ENCODE results near the gene MACROH2A2. TPM values are rescaled to one million over a fixed set of nuclear protein-coding genes. Genes with fewer than 3 reads are reported as not detected.

MACROH2A2 gene
- polyA plus RNA-seq, 1 experiment = 2.7 TPM

GRCh38 chr10:70085975-70086613 is 33.4 kb downstream of the MACROH2A2 start:
- CTCF ChIA-PET = no interaction called here
- H3K27me3 ChIP-seq (ENCODE audit: control insufficient read depth, insufficient read depth, low read length) = no peaks in the 10 kb centered on the region

GRCh38 chr10:70087616-70088307 is 35.1 kb downstream of the MACROH2A2 start:
- Histone ChIP-seq H3K36me3 (ENCODE audit: control insufficient read depth, insufficient read depth, low read length) (no peaks in the 10 kb centered on the region), H3K4me3 (ENCODE audit: low read depth, low read length) (no peak overlapping the region), H3K27me3 (ENCODE audit: control insufficient read depth, insufficient read depth, low read length) (no peaks in the 10 kb centered on the region)
- no peak for TF ChIP-seq CTCF (IDR thresholded peaks at IDR 0.05; ENCODE audit: insufficient read depth, low read depth, low read length)
- CTCF ChIA-PET = no interaction called here
- no peak for DNase-seq (ENCODE audit: low read depth)
- POLR2A ChIA-PET = no interaction called here

More at GRCh38 chr10:70085975-70086613, 33.4 kb downstream of the MACROH2A2 start:
- no peak overlapping the region for H3K4me3 ChIP-seq (ENCODE audit: low read depth, low read length)
- TF ChIP-seq CTCF (IDR thresholded peaks at IDR 0.05; ENCODE audit: insufficient read depth, low read depth, low read length) = no peak
- no peak for DNase-seq (ENCODE audit: low read depth)
- POLR2A ChIA-PET = no interaction called here
- no peaks in the 10 kb centered on the region for H3K36me3 ChIP-seq (ENCODE audit: control insufficient read depth, insufficient read depth, low read length)

DNA sequence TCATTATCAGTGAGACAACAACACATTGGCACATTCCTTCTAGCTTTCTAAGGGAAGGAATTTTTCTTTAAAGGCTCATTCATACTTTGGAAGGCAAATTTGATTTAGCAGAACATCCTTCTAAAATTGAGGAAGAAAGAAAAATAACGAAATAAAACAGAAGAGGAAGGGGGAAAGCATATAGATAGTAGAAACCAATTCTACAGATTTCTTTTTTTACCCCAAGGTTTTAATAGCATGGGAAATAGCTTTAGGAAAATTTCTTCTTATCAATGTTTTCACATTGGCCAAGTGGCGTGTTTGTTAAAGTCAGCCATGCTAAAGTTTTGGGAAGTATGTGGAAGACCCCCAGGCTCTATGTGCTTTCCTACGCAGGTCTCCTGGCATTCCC is 35.7 kb downstream of the MACROH2A2 start:
- ChIA-PET CTCF (no interaction called here), POLR2A (no interaction called here)
- no peak for DNase-seq (ENCODE audit: low read depth)
- Histone ChIP-seq H3K36me3 (ENCODE audit: control insufficient read depth, insufficient read depth, low read length) (no peaks in the 10 kb centered on the region), H3K4me3 (ENCODE audit: low read depth, low read length) (no peak overlapping the region), H3K27me3 (ENCODE audit: control insufficient read depth, insufficient read depth, low read length) (no peaks in the 10 kb centered on the region)
- TF ChIP-seq CTCF (IDR thresholded peaks at IDR 0.05; ENCODE audit: insufficient read depth, low read depth, low read length) = no peak

GRCh38 chr10:70090013-70090412 is 37.4 kb downstream of the MACROH2A2 start:
- ChIA-PET POLR2A (no interaction called here), CTCF (interaction anchor here (0.5 to 1.8 kb wide), 4 partner anchors 19 to 131 kb away, joined by 3 to 5 read pairs (median 3); no protein-coding TSS in a partner anchor)
- Histone ChIP-seq H3K4me3 (ENCODE audit: low read depth, low read length) (no peak overlapping the region), H3K36me3 (ENCODE audit: control insufficient read depth, insufficient read depth, low read length) (no peaks in the 10 kb centered on the region), H3K27me3 (ENCODE audit: control insufficient read depth, insufficient read depth, low read length) (no peaks in the 10 kb centered on the region)
- no peak for TF ChIP-seq CTCF (IDR thresholded peaks at IDR 0.05; ENCODE audit: insufficient read depth, low read depth, low read length)
- DNase-seq (ENCODE audit: low read depth) = no peak

GRCh38 chr10:70090951-70091350 is 38.3 kb downstream of the MACROH2A2 start:
- CTCF ChIA-PET = interaction anchor here (1.8 kb wide), 1 partner anchor 25 kb away, joined by 5 read pairs; no protein-coding TSS in a partner anchor
- no peak overlapping the region for H3K4me3 ChIP-seq (ENCODE audit: low read depth, low read length)
- no peak for TF ChIP-seq CTCF (IDR thresholded peaks at IDR 0.05; ENCODE audit: insufficient read depth, low read depth, low read length)
- DNase-seq (ENCODE audit: low read depth) = no peak
- no peaks in the 10 kb centered on the region for H3K36me3 ChIP-seq (ENCODE audit: control insufficient read depth, insufficient read depth, low read length)
- no peaks in the 10 kb centered on the region for H3K27me3 ChIP-seq (ENCODE audit: control insufficient read depth, insufficient read depth, low read length)
- POLR2A ChIA-PET = no interaction called here

Measured in BJ (cell line).